Lung (tissue), 12 donors: ENCODE results near the gene PITRM1. TPM values are rescaled to one million over a fixed set of nuclear protein-coding genes. Genes with fewer than 3 reads are reported as not detected.

Experiments
- ATAC-seq: fragments of 200-7000 bp; cut with Tn5 transposase; one replicate; pipeline ENCODE4 v1.9.1; 2020; ENCODE audit warnings: moderate number of reproducible peaks; ENCODE audit not compliant: insufficient read depth, low FRiP score
- DNase-seq, 3 donors: peaks; one replicate each; pipeline ENCODE4 v3.0.0-alpha.2; 2013 to 2017
- H3K27ac ChIP-seq, 2 donors: one replicate each; pipeline ENCODE4 v1.5.1; 2013; ENCODE audit warnings: mild to moderate bottlenecking in 2 of 2, moderate library complexity in 2 of 2, control low read depth in 1 of 2, inconsistent platforms in 1 of 2, low read depth in 1 of 2, low read length in 1 of 2
- H3K27me3 ChIP-seq, 3 donors: one replicate each; pipeline ENCODE4 v1.5.1; 2013; ENCODE audit warnings: low read length in 2 of 3; ENCODE audit not compliant: control insufficient read depth in 3 of 3, insufficient read depth in 3 of 3
- H3K36me3 ChIP-seq, 4 donors: one replicate each; pipeline ENCODE4 v1.5.1; 2013; ENCODE audit warnings: low read length in 4 of 4, mild to moderate bottlenecking in 1 of 4, moderate library complexity in 1 of 4; ENCODE audit not compliant: control insufficient read depth in 4 of 4, insufficient read depth in 4 of 4
- H3K4me1 ChIP-seq, 5 donors: one replicate each; pipeline ENCODE4 v1.5.1; 2013; ENCODE audit warnings: low read length in 5 of 5, mild to moderate bottlenecking in 2 of 5, moderate library complexity in 1 of 5; ENCODE audit not compliant: control insufficient read depth in 5 of 5, insufficient read depth in 5 of 5
- H3K4me3 ChIP-seq: one replicate; pipeline ENCODE4 v1.5.1; 2013; ENCODE audit warnings: mild to moderate bottlenecking, control low read depth, moderate library complexity
- H3K9ac ChIP-seq, 2 donors: one replicate each; pipeline ENCODE4 v1.5.1; 2013; ENCODE audit warnings: low read length in 2 of 2, control low read depth in 1 of 2; ENCODE audit not compliant: insufficient read depth in 1 of 2
- H3K9me3 ChIP-seq, 4 donors: one replicate each; pipeline ENCODE4 v1.5.1; 2013; ENCODE audit warnings: low read length in 3 of 4, mild to moderate bottlenecking in 1 of 4, moderate library complexity in 1 of 4; ENCODE audit not compliant: control insufficient read depth in 4 of 4, insufficient read depth in 3 of 4
- CTCF ChIP-seq: IDR thresholded peaks from 2 replicates; pipeline ENCODE4 v1.5.1; 2012; ENCODE audit warnings: mild to moderate bottlenecking; ENCODE audit errors: control extremely low read depth, extremely low read depth
- WGBS, 2 donors: extraction: QIAGEN DNeasy Blood & Tissue Kit; methylation state at CpG; one replicate each; pipeline ENCODE4 v1.1.7; 2013; 5-methylcytosine and 5-hydroxymethylcytosine counted together
- polyA plus RNA-seq, 2 donors: library from polyadenylated mRNA; stranded (reverse); fragments of 200-250 nt; gene quantifications; one replicate each; pipeline ENCODE4 v1.2.1, GENCODE V29; 2013
- total RNA-seq, 2 donors: library from RNA; depleted of rRNA in 1 of 2; stranded (reverse); fragments of >200 nt in 1 of 2; gene quantifications; one replicate each; pipeline ENCODE4 v1.2.1, GENCODE V29; 2014 to 2021
- donor health status: control.
- donor health status: control.
- donor health status: Bipolar disorder and iron deficiency.
- donor health status: healthy.
- donor health status: DM: yes; HTN: yes; CAD: no.

Gene PITRM1
- total and polyA plus RNA-seq, 4 donors = 46.5 to 88.5 (median 60.7) TPM

- DNase-seq = no peak
These were observed 41.4 kb upstream of the PITRM1 start for GRCh38 chr10:3213758-3214515.

GRCh38 chr10:3213208-3213607, 40.6 kb upstream of the PITRM1 start:
- DNase-seq (peak; percentile 59 to 82 (median 63)), ATAC-seq (no peak)
- Histone ChIP-seq H3K9ac (no peak overlapping the region), H3K27ac (no peak overlapping the region), H3K4me1 (no peaks in the 10 kb centered on the region), H3K27me3 (no peaks in the 10 kb centered on the region), H3K9me3 (no peaks in the 10 kb centered on the region), H3K4me3 (no peak overlapping the region), H3K36me3 (no peaks in the 10 kb centered on the region)
- TF ChIP-seq CTCF = no peak
- 65 to 77% methylated on average over 10 of the region's 10 CpGs for WGBS, 2 donors

More at GRCh38 chr10:3213758-3214515, 41.4 kb upstream of the PITRM1 start:
- no peak overlapping the region for H3K4me3 ChIP-seq
- H3K4me1 ChIP-seq = no peaks in the 10 kb centered on the region
- no peak overlapping the region for H3K27ac ChIP-seq
- TF ChIP-seq CTCF = no peak
- no peak for ATAC-seq
- H3K9ac ChIP-seq = no peak overlapping the region
- no peaks in the 10 kb centered on the region for H3K27me3 ChIP-seq
- H3K36me3 ChIP-seq = no peaks in the 10 kb centered on the region
- 94 to 95% methylated on average over 20 of the region's 20 CpGs for WGBS, 2 donors
- no peaks in the 10 kb centered on the region for H3K9me3 ChIP-seq

DNA sequence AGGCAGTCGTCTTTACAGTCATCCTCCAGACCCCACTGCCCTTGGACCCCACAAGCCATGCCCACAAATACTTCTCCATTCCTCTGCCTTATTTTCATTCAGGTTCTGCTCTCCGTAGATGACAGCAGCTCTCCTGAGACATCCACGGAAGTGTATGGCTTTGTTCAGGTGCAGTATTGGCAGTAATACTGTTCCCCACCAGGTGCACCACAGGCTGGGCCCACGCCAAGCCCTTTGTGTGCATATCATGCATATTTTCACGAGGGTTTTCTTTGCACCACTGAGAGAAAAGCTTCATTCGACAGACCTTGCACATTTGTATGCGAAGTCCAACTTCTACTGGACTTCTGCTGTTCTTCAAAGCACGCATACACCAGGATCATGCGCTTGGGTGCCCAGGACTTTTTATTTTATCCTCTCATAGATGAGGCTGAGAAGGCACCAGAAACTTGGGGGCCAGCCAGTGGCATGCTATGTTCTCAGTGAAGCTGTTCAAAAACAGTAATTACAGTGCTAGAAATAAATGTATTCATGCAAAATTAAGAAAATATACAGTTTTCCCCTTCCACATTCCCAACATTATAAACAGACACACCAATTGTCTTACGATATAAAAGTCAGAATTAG, 37.8 kb upstream of the PITRM1 start:
- Histone ChIP-seq H3K9me3 (no peaks in the 10 kb centered on the region), H3K27me3 (no peaks in the 10 kb centered on the region), H3K27ac (no peak overlapping the region), H3K4me1 (no peaks in the 10 kb centered on the region), H3K4me3 (no peak overlapping the region), H3K36me3 (no peaks in the 10 kb centered on the region), H3K9ac (no peak overlapping the region)
- DNase-seq (no peak), ATAC-seq (no peak)
- 67 to 75% methylated on average over 10 of the region's 10 CpGs for WGBS, 2 donors
- TF ChIP-seq CTCF = no peak
